Measurements from ENCODE around the gene ARMH3. TPM values are rescaled to one million over a fixed set of nuclear protein-coding genes. Genes with fewer than 3 reads are reported as not detected.

Gene ARMH3
- total RNA-seq, 4 donors from 2014 or later = 12.9 to 19.3 (median 16.2) TPM

- WGBS = 77% methylated on average over 1 of the region's 1 CpG
- no peak for DNase-seq (ENCODE audit: extremely low spot score)
- Histone ChIP-seq H3K36me3 (peaks cover 0 to 5% (median 0%) of the 10 kb centered on the region in 4 donors), H3K4me3 (no peak overlapping the region), H3K9me3 (no peaks in the 10 kb centered on the region), H3K4me1 (peaks cover 0 to 17% (median 6%) of the 10 kb centered on the region in 4 donors), H3K27ac (replicated peaks in 1 of 4) (no peak overlapping the region), H3K27me3 (no peaks in the 10 kb centered on the region)
- intact Hi-C loops (cut with DNase I) = loop anchor here (2.0 kb wide), 1 partner anchor 122 kb away; no protein-coding TSS in a partner anchor
- TF ChIP-seq EP300 (IDR thresholded peaks at IDR 0.05) (no peak), POLR2A (IDR thresholded peaks at IDR 0.05; ENCODE audit: low read depth) (no peak), POLR2AphosphoS5 (IDR thresholded peaks at IDR 0.05) (no peak)
- TF ChIP-seq, protein P1, sequence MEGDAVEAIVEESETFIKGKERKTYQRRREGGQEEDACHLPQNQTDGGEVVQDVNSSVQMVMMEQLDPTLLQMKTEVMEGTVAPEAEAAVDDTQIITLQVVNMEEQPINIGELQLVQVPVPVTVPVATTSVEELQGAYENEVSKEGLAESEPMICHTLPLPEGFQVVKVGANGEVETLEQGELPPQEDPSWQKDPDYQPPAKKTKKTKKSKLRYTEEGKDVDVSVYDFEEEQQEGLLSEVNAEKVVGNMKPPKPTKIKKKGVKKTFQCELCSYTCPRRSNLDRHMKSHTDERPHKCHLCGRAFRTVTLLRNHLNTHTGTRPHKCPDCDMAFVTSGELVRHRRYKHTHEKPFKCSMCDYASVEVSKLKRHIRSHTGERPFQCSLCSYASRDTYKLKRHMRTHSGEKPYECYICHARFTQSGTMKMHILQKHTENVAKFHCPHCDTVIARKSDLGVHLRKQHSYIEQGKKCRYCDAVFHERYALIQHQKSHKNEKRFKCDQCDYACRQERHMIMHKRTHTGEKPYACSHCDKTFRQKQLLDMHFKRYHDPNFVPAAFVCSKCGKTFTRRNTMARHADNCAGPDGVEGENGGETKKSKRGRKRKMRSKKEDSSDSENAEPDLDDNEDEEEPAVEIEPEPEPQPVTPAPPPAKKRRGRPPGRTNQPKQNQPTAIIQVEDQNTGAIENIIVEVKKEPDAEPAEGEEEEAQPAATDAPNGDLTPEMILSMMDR (IDR thresholded peaks at IDR 0.05) = no peak
Observed at GRCh38 chr10:101886521-101887312, 169.3 kb downstream of the ARMH3 start.

- 91% methylated on average over 2 of the region's 2 CpGs for WGBS
- no peak overlapping the region for H3K27ac ChIP-seq (replicated peaks in 1 of 4)
- intact Hi-C loops (cut with DNase I) = no loop called here
- no peaks in the 10 kb centered on the region for H3K9me3 ChIP-seq
- no peaks in the 10 kb centered on the region for H3K27me3 ChIP-seq
- no peak overlapping the region for H3K4me3 ChIP-seq
- TF ChIP-seq, protein P1 (IDR thresholded peaks at IDR 0.05) = no peak
- no peak for TF ChIP-seq EP300 (IDR thresholded peaks at IDR 0.05)
- no peak for TF ChIP-seq POLR2AphosphoS5 (IDR thresholded peaks at IDR 0.05)
- no peak for TF ChIP-seq POLR2A (IDR thresholded peaks at IDR 0.05; ENCODE audit: low read depth)
- DNase-seq (ENCODE audit: extremely low spot score) = no peak
- H3K36me3 ChIP-seq = peaks cover 0 to 7% (median 2%) of the 10 kb centered on the region in 4 donors
- peaks cover 11 to 20% (median 15%) of the 10 kb centered on the region in 4 donors for H3K4me1 ChIP-seq
Observed at GRCh38 chr10:101881036-101881774, 174.8 kb downstream of the ARMH3 start.

DNA sequence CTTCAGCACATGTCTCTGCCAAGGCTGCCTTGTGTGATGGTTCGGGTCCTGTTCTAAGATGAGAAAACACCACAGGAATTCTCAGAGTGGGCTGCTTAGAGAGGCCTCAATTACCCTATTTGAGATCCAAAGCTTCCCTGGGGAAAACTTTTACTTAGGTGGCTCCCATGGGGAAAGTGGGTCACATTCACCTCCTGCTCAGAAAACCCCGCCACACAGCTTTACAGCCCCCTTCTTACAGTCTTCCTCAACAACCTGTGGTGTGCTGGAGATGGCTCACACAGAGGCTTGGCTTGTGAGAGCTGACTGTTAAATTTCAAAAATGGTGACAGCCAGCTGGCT is 175.8 kb downstream of the ARMH3 start:
- H3K27ac ChIP-seq (replicated peaks in 1 of 4) = no peak overlapping the region
- no peak for DNase-seq (ENCODE audit: extremely low spot score)

DNA sequence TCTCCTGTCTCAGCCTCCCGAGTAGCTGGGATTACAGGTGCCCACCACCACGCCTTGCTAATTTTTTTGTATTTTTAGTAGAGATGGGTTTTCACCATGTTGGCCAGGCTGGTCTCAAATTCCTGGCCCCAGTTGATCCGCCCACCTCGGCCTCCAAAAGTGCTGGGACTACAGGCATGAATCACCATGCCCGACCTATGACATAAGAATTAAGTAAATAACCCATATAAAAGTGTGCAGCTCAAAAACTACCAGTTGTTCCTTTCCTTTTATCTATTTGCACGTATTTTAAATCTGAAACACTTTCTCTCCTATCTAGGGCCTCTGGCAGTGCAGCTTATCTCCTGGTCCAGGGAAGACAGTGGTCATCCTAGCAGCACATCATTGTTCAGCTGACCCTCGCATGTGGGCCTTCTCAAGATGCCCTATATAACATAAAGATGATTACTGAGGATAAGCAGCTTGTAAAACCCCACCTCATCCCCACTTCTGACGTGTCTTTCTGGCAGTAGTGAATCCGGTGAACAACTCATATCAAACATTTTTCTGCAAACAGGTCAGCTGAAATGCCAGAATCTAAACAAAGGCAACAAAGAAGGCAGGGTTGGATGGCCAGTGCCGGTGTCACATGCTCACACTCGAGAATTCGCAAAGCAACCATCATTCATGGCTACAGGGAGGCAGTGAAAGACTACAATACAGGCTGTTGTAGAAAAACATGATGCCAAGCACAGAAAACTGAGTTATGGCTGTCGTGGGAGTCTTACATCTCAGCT is 176.3 kb downstream of the ARMH3 start:
- H3K27ac ChIP-seq (replicated peaks in 1 of 4) = no peak overlapping the region
- no peak overlapping the region for H3K4me3 ChIP-seq
- WGBS = 76% methylated on average over 12 of the region's 13 CpGs
- no peaks in the 10 kb centered on the region for H3K9me3 ChIP-seq
- TF ChIP-seq POLR2AphosphoS5 (IDR thresholded peaks at IDR 0.05) (no peak), EP300 (IDR thresholded peaks at IDR 0.05) (no peak), POLR2A (IDR thresholded peaks at IDR 0.05; ENCODE audit: low read depth) (no peak)
- TF ChIP-seq, protein P1 (IDR thresholded peaks at IDR 0.05) = no peak
- no peak for DNase-seq (ENCODE audit: extremely low spot score)
- no peaks in the 10 kb centered on the region for H3K27me3 ChIP-seq
- intact Hi-C loops (cut with DNase I) = no loop called here
- peaks cover 0 to 7% (median 0%) of the 10 kb centered on the region in 4 donors for H3K36me3 ChIP-seq
- H3K4me1 ChIP-seq = peaks cover 11 to 20% (median 15%) of the 10 kb centered on the region in 4 donors

More for the DNA sequence above, 175.8 kb downstream of the ARMH3 start:
- intact Hi-C loops (cut with DNase I) = no loop called here
- whole genome bisulfite sequencing = 94% methylated on average over 2 of the region's 2 CpGs
- H3K27me3 ChIP-seq = no peaks in the 10 kb centered on the region
- H3K9me3 ChIP-seq = no peaks in the 10 kb centered on the region
- no peak overlapping the region for H3K4me3 ChIP-seq
- TF ChIP-seq POLR2AphosphoS5 (IDR thresholded peaks at IDR 0.05) (no peak), POLR2A (IDR thresholded peaks at IDR 0.05; ENCODE audit: low read depth) (no peak), EP300 (IDR thresholded peaks at IDR 0.05) (no peak)
- TF ChIP-seq, protein P1 (IDR thresholded peaks at IDR 0.05) = no peak
- peaks cover 11 to 20% (median 15%) of the 10 kb centered on the region in 4 donors for H3K4me1 ChIP-seq
- peaks cover 0 to 7% (median 0%) of the 10 kb centered on the region in 4 donors for H3K36me3 ChIP-seq

Data from esophagus muscularis mucosa (tissue), 4 donors.